Spleen (tissue), 7 donors: ENCODE results near the gene ARTN.

ENCODE experiments used
- CTCF ChIP-seq, 11 experiments: fragments of 200-600 bp in 7 of 11; fragments of 450-650 bp in 4 of 11; sonication (generic) in 4 of 11; IDR thresholded peaks in 8 of 11; conservative IDR thresholded peaks in 3 of 11; 1 replicate in 7 of 11; 2 replicates in 4 of 11; pipeline versions ENCODE4 v1.4.0 to v1.8.0; 2016 to 2021; ENCODE audit warnings: antibody characterized with exemption in 11 of 11, inconsistent platforms in 4 of 11, mild to moderate bottlenecking in 1 of 11
- POLR2AphosphoS5 ChIP-seq, 3 donors: sonication (generic); formaldehyde crosslinking; IDR thresholded peaks; one replicate each; pipeline ENCODE4 v1.5.1; 2017; ENCODE audit warnings: antibody characterized with exemption in 3 of 3
- donor health status: DM: no; HTN: no; CAD: no; lungs with moderate emphysema.
- donor health status: DM: no; HTN: no; CAD: no.
- donor health status: DM: no; HTN: no; CAD: no.

GRCh38 chr1:43985984-43986595, 52.5 kb downstream of the ARTN start:
- TF ChIP-seq POLR2AphosphoS5 (IDR thresholded peaks at IDR 0.05): no peak
- no peak for TF ChIP-seq CTCF (IDR thresholded peaks at IDR 0.05 in 8 of 11, conservative IDR thresholded peaks at IDR 0.05 in 3 of 11)
